ENCODE data around the gene C1orf185. TPM values are rescaled to one million over a fixed set of nuclear protein-coding genes. Genes with fewer than 3 reads are reported as not detected.

The C1orf185 gene
- total and polyA plus RNA-seq, 9 of the 15 experiments (the other 6 are each of a cell fraction or from before 2014, with no cell fraction given) = not detected

- TF ChIP-seq C11orf30 (IDR thresholded peaks at IDR 0.05; ENCODE audit: low read depth) = peak; percentile 89
- no peak for TF ChIP-seq SMAD1 (IDR thresholded peaks at IDR 0.05; ENCODE audit: low read depth, low read length, partially characterized antibody)
- TF ChIP-seq FOXK1 (CRISPR knock-in tag; IDR thresholded peaks at IDR 0.05; ENCODE audit: borderline replicate concordance) = no peak
Observed at GRCh38 chr1:51193564-51193963, 91.5 kb downstream of the C1orf185 start (continued).

MicroRNAs encoded within 50 kb of the gene (microRNA counts, 767-probe panel; counts per million panel counts)
- microRNA hsa-miR-4421 = 1,779 counts per million, percentile 46 among the panel's probes with 10 or more counts

Small RNAs within 50 kb of the gene (microRNA-seq; reads per million reads assigned to microRNA genes)
- gene MIR4421 (ENCODE audit: borderline microRNAs expressed) = not detected
- not detected for gene MIR6500 (ENCODE audit: borderline microRNAs expressed)

Small RNAs within 50 kb of the gene (small RNA-seq; reads per million reads assigned to genes)
- gene MIR4421 (not detected), gene MIR6500 (not detected), gene RF00019 (not detected)

Other genes starting within 250 kb of the C1orf185 start
- 76.3 and 76.7 TPM in 2 replicates for gene FAF1, start 142.0 kb upstream of the C1orf185 start, total RNA-seq (2014; rRNA removed)
- 225 and 267 TPM in 2 replicates for gene FAF1, start 142.0 kb upstream of the C1orf185 start, total RNA-seq (2014; rRNA removed; fragmentation: Illumina TruSeq; extraction: Trizol)
- 163 and 176 TPM in 2 replicates for gene FAF1, start 142.0 kb upstream of the C1orf185 start, total RNA-seq (2015; rRNA removed; fragmentation: Illumina TruSeq; extraction: Trizol)
- gene FAF1, start 142.0 kb upstream of the C1orf185 start, total RNA-seq (2021) = 186 and 190 TPM in 2 replicates
- gene FAF1, start 142.0 kb upstream of the C1orf185 start, polyA plus RNA-seq (2011; rRNA removed) = 88.2 and 118 TPM in 2 replicates
- gene FAF1, start 142.0 kb upstream of the C1orf185 start, polyA plus RNA-seq (2014; fragmentation: Illumina TruSeq; extraction: Trizol) = 186 and 212 TPM in 2 replicates
- gene FAF1, start 142.0 kb upstream of the C1orf185 start, polyA plus RNA-seq (2014; fragmentation: Nextera tagmentation; extraction: Ambion mirVana) = 10 to 100 TPM; 48.7 to 60.9 TPM
- gene FAF1, start 142.0 kb upstream of the C1orf185 start, polyA plus RNA-seq (2014; rRNA removed) = 78.9 and 92.7 TPM in 2 replicates
- gene CDKN2C, start 132.0 kb upstream of the C1orf185 start, total RNA-seq (2014; rRNA removed) = 74.3 and 82.0 TPM in 2 replicates
- gene CDKN2C, start 132.0 kb upstream of the C1orf185 start, total RNA-seq (2014; rRNA removed; fragmentation: Illumina TruSeq; extraction: Trizol) = 38.2 and 41.3 TPM in 2 replicates
- 64.5 and 67.1 TPM in 2 replicates for gene CDKN2C, start 132.0 kb upstream of the C1orf185 start, total RNA-seq (2015; rRNA removed; fragmentation: Illumina TruSeq; extraction: Trizol)
- gene CDKN2C, start 132.0 kb upstream of the C1orf185 start, total RNA-seq (2021) = 56.7 and 62.2 TPM in 2 replicates
- 27.0 and 28.5 TPM in 2 replicates for gene CDKN2C, start 132.0 kb upstream of the C1orf185 start, polyA plus RNA-seq (2011; rRNA removed)
- gene CDKN2C, start 132.0 kb upstream of the C1orf185 start, polyA plus RNA-seq (2014; fragmentation: Illumina TruSeq; extraction: Trizol) = 40.5 and 45.9 TPM in 2 replicates
- 10 to 100 TPM; 11.9 to 18.2 TPM for gene CDKN2C, start 132.0 kb upstream of the C1orf185 start, polyA plus RNA-seq (2014; fragmentation: Nextera tagmentation; extraction: Ambion mirVana)
- gene CDKN2C, start 132.0 kb upstream of the C1orf185 start, polyA plus RNA-seq (2014; rRNA removed) = 56.3 and 56.4 TPM in 2 replicates
- gene RNF11, start 134.0 kb downstream of the C1orf185 start, total RNA-seq (2014; rRNA removed) = 24.7 and 37.3 TPM in 2 replicates
- 29.5 and 30.1 TPM in 2 replicates for gene RNF11, start 134.0 kb downstream of the C1orf185 start, total RNA-seq (2014; rRNA removed; fragmentation: Illumina TruSeq; extraction: Trizol)
- 20.3 and 20.6 TPM in 2 replicates for gene RNF11, start 134.0 kb downstream of the C1orf185 start, total RNA-seq (2015; rRNA removed; fragmentation: Illumina TruSeq; extraction: Trizol)
- gene RNF11, start 134.0 kb downstream of the C1orf185 start, total RNA-seq (2021) = 19.9 and 23.1 TPM in 2 replicates
- gene RNF11, start 134.0 kb downstream of the C1orf185 start, polyA plus RNA-seq (2011; rRNA removed) = 23.1 and 34.3 TPM in 2 replicates
- gene RNF11, start 134.0 kb downstream of the C1orf185 start, polyA plus RNA-seq (2014; fragmentation: Illumina TruSeq; extraction: Trizol) = 25.8 and 27.2 TPM in 2 replicates
- 1 to 10 TPM; 5.7 to 6.1 TPM for gene RNF11, start 134.0 kb downstream of the C1orf185 start, polyA plus RNA-seq (2014; fragmentation: Nextera tagmentation; extraction: Ambion mirVana)
- 22.1 and 22.2 TPM in 2 replicates for gene RNF11, start 134.0 kb downstream of the C1orf185 start, polyA plus RNA-seq (2014; rRNA removed)
- 0.18 and 0.20 TPM in 2 replicates for gene TTC39A, start 228.3 kb downstream of the C1orf185 start, total RNA-seq (2014; rRNA removed)
- gene TTC39A, start 228.3 kb downstream of the C1orf185 start, total RNA-seq (2014; rRNA removed; fragmentation: Illumina TruSeq; extraction: Trizol) = 0.40 and 0.48 TPM in 2 replicates
- 0.34 and 0.36 TPM in 2 replicates for gene TTC39A, start 228.3 kb downstream of the C1orf185 start, total RNA-seq (2015; rRNA removed; fragmentation: Illumina TruSeq; extraction: Trizol)
- 0.53 and 0.92 TPM in 2 replicates for gene TTC39A, start 228.3 kb downstream of the C1orf185 start, total RNA-seq (2021)
- 0.74 and 0.82 TPM in 2 replicates for gene TTC39A, start 228.3 kb downstream of the C1orf185 start, polyA plus RNA-seq (2011; rRNA removed)
- 0.27 and 0.32 TPM in 2 replicates for gene TTC39A, start 228.3 kb downstream of the C1orf185 start, polyA plus RNA-seq (2014; fragmentation: Illumina TruSeq; extraction: Trizol)
- under 1 TPM; 0.21 to 0.35 TPM for gene TTC39A, start 228.3 kb downstream of the C1orf185 start, polyA plus RNA-seq (2014; fragmentation: Nextera tagmentation; extraction: Ambion mirVana)
- 0.19 and 0.23 TPM in 2 replicates for gene TTC39A, start 228.3 kb downstream of the C1orf185 start, polyA plus RNA-seq (2014; rRNA removed)

Data from K562 (cell line).